ENCODE results near the gene HIGD1C.

GRCh38 chr12:51005030-51005429 is 52.7 kb downstream of the HIGD1C start:
- TF ChIP-seq, protein P1, sequence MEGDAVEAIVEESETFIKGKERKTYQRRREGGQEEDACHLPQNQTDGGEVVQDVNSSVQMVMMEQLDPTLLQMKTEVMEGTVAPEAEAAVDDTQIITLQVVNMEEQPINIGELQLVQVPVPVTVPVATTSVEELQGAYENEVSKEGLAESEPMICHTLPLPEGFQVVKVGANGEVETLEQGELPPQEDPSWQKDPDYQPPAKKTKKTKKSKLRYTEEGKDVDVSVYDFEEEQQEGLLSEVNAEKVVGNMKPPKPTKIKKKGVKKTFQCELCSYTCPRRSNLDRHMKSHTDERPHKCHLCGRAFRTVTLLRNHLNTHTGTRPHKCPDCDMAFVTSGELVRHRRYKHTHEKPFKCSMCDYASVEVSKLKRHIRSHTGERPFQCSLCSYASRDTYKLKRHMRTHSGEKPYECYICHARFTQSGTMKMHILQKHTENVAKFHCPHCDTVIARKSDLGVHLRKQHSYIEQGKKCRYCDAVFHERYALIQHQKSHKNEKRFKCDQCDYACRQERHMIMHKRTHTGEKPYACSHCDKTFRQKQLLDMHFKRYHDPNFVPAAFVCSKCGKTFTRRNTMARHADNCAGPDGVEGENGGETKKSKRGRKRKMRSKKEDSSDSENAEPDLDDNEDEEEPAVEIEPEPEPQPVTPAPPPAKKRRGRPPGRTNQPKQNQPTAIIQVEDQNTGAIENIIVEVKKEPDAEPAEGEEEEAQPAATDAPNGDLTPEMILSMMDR (conservative IDR thresholded peaks at IDR 0.05 in 1 of 2, IDR thresholded peaks at IDR 0.05 in 1 of 2; ENCODE audit: low read depth in 1 of 2, low read length in 2 of 2) = no peak
- no peak for TF ChIP-seq EZH2 (IDR thresholded peaks at IDR 0.05; ENCODE audit: low read length, missing control alignments)
